GM19395 (cell line): ENCODE results near the gene CPLX1.

Source experiments
- ATAC-seq: cut with Tn5 transposase; IDR thresholded peaks from one replicate; pipeline ENCODE4 v1.9.1; 2021; ENCODE audit warnings: mild to moderate bottlenecking, moderate library complexity; ENCODE audit not compliant: unreplicated experiment

The CPLX1 gene

GRCh38 chr4:825971-826330 is at the start of gene CPLX1:
CPLX1 (minus strand) TSS chr4:826129; CDS start chr4:824522, 1,607 bp downstream.
- no peak for ATAC-seq

GRCh38 chr4:874971-875817 is 49.3 kb upstream of the CPLX1 start:
- ATAC-seq: no peak

GRCh38 chr4:874056-874455 is 48.1 kb upstream of the CPLX1 start:
- ATAC-seq: no peak

DNA sequence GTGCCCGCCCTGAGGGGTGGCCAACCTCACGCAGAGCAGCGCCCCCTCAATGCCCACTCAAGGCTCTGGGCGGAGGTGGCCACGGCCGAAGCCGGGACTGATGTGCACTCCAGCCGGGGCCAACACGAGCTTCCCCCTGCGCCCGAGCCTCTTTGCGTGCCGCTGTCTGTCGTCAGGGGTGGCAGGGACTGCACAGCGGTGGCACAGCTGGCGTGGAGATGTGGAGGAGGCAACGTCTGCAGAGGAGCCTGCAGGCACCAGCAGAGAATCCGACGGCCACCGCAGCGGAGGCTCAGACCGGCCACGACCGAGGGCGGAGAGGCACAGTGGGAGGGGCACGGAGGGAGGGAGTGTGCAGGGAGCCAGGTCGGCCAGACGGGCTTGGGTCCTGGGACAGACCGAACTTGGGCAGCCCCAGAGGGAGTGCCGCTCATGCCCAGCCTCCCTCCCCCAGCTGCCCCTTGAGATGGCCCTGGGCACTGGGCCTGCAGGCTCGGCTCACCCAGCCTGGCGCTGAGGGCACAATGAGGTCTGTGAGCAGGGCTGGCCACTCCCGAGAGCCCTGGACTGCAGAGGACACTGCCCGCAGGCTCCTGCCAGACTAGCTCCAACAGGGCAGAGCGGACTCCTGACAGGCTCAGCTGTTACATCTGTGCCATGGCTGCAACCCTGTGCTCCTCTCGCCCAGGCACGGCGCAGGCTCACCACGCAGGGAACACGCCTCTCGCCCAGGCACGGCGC is 46.5 kb upstream of the CPLX1 start:
- no peak for ATAC-seq

DNA sequence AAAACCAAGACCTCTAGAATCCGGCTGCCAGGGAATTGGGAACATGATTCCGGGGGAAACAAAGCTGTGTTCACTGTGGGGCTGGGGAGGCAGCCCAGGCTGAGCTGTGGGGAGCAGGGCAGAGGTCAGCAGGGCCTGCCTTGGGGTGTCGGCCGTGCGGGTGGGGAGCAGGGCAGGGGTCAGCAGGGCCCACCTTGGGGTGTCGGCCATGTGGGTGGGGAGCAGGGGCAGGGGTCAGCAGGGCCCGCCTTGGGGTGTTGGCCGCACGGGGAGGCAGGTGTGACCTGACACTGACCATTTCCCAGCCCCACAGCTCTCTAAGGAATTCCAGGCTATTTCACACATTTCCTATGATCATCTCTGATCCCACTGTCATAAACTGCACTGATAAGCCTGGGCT is 45.6 kb upstream of the CPLX1 start:
- ATAC-seq: no peak

GRCh38 chr4:870951-871350 is 45.0 kb upstream of the CPLX1 start:
- no peak for ATAC-seq

DNA sequence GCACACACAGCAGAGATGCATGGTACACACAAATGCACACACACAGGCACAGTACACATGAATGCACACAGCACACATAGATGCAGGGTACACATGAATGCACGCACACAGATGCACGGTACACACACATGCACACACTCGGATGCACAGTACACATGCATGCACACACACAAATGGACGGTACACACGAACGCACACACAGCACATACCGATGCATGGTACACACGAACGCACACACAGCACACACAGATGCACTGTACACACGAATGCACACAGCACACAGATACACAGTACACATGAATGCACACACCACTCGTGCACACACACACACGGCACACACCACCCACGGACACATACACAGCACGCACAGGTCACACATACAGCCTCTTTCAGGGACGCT is 43.8 kb upstream of the CPLX1 start:
- ATAC-seq: no peak

DNA sequence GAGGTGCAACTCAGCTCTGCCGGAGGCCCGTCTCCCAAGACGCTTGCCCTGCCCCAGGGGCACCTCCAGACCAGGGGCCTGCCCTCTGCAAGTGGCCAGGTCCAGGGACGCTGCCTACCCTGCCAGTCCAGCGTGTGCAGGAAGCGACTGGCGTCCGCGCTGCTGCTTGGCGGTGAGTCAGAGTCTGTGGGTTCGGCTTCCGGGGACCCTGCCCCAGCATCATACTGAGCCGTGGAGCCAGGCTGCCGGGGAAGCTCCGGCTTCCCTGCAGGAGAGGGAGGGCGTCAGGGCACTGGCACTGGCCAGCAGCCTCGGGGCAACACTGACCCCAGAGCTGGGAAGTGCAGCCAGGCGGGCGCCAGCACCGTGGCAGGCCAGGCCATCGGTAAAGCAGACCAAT is 42.5 kb upstream of the CPLX1 start:
- no peak for ATAC-seq

DNA sequence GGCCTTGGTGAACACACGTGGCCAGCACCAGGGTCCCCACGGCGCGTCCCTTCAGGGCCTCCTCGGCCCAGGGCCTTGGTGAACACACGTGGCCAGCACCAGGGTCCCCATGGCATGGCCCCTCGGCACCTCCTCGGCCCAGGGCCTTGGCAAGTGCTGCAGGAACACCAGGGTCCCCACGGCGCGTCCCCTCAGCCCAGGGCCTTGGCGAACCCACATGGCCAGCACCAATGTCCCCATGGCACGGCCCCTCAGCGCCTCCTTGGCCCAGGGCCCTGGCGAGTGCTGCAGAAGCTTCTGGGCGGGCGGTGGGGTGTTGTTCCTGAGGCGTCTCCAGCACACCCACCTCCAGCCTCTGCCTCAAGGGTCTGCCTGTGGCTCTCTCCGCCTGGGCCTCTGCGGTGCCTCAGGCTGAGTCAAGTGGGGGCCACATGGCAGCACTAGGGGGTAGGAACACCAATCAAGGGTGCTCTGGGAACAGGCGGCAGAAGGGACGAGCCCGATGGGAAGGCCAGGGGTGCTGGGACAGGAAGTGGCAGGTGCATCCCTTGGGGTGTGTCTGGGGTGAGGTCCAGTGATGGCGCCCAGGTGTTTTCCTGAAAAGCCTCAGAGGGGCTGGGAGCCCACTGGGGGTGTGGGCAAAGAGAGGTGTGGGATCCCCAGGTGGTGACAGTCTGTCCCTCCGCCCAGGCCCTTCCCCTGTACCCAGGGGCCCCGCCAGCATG is 41.8 kb upstream of the CPLX1 start:
- no peak for ATAC-seq

GRCh38 chr4:866761-867390 is 40.9 kb upstream of the CPLX1 start:
- ATAC-seq: no peak

DNA sequence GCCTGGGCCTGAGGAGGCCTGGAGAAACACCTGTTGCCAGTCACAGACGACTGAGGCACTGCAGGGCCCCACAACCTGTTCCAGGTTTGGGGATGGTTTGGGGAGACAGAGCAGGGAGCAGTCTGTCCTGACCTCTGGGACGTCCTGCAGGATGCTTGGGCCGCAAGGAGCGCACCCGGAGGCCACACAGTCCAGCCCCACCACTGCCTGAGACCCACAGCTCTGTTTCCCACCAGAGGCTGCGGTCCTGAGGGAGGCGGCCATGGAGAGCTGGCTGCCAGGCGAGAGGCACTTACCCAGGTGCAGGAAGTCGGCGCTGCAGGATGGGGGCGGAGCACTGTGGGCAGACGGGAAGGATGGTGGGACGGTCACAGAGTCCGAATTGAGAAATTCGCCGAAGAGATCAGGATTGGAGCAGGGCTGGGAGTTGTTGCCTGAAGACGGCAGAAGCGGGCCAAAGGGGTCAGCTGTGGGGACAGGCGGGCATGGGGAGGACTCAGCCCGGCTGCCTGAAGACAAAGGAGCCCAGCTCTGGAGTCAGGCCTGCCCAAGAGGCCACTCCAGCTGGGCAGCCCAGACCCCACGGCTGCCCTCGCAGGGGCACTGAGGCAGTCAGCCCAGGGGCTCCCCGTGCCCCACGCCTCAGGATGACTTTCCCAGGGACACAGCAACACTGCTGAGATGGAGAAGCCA is 40.3 kb upstream of the CPLX1 start:
- no peak for ATAC-seq

GRCh38 chr4:865572-865971 is 39.6 kb upstream of the CPLX1 start:
- ATAC-seq: no peak

GRCh38 chr4:865121-865465 is 39.2 kb upstream of the CPLX1 start:
- no peak for ATAC-seq

DNA sequence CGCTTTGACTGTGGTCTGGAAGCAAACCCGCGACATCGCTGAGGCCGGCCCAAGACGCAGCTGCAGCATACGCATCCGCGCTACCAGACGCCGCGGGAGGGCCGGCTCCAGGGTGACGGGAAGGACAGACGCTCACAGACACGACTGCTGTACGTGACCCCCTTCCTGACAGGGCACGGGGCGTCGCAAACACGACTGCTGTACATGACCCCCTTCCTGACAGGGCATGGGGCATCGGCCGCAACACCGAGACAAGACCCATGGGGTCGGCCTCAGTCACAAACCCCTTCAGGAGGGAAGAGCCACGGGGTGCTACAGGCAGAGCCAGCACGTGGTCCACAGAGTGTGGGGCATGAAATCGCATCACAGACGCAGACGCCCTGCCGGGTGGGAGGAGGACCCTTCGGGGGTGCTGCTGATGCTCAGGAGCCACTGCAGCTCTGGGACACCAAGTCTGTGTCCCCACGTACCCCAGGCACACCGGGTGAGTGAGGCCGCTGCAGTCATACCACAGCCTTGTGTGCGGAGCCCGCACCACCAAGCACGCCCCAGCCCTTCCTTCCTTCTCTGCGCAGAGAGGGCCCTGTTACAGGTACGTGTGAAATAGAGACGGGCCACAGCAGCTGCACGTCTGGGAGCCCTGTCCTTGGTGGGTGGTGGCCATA is 38.7 kb upstream of the CPLX1 start:
- ATAC-seq: no peak

DNA sequence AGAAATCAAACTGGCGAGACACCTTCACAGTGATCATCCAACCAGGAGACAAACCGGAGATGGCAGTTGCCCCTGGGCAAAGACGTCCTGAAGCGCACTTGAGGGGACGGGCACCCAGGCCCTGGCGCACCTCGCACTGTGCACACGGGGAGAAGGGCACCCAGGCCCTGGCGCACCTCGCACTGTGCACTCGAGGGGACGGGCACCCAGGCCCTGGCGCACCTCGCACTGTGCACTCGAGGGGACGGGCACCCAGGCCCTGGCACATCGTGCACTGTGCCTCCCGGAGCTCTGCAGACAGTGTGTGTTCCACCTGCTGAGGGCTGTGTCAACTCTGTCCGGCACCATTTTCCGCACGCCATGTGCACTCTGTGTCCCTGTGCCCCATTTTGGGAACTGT is 34.6 kb upstream of the CPLX1 start:
- no peak for ATAC-seq

DNA sequence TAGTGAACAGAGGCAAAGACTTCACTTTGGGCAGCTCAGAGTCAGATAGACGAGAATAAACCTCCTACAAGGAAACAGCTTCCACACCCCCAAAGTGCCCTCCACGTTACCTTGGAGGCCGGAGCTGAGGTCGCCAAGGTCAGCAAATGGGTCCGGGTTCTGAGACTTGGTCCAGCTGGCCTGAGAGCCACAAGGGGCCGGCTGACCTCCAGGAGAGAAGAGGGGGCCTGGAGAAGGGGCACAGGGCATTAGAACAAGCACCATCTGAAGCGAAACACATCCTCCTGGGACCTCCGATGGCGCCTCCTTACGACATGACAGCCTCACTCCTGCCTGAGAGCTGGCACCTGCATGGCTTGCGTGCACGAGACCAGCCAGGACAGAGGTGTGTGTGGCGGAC is 33.6 kb upstream of the CPLX1 start:
- ATAC-seq: no peak

DNA sequence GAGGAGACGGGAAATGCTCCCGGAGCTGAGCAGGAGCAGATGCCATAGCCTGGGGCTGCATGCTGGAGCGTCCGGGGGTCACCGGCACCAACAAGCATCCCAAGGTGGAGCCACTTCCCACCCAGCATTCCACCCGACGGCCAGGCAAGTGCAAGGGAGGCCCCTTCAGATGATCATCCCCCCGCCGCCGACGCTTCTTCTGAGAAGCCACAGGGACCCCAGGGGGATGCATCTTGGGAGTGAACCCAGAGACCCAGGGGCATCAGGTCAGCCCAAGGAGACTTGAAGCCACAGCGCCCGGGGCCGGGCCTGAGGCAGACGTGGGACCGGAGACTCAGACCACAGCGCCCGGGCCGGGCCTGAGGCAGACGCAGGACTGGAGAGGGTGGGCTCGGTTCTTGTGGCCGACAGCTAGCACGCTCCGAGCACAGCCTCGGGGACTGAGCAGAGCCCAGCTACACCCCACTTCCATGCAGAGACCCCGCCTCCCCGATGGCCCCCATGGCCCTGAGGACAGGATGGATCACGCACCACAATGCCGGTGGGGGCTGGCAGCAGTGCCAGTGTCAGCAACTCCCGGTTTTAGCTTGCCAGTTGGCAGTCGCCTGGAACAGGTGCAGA is 33.0 kb upstream of the CPLX1 start:
- ATAC-seq: no peak

GRCh38 chr4:858041-858481 is 32.1 kb upstream of the CPLX1 start:
- ATAC-seq: no peak

DNA sequence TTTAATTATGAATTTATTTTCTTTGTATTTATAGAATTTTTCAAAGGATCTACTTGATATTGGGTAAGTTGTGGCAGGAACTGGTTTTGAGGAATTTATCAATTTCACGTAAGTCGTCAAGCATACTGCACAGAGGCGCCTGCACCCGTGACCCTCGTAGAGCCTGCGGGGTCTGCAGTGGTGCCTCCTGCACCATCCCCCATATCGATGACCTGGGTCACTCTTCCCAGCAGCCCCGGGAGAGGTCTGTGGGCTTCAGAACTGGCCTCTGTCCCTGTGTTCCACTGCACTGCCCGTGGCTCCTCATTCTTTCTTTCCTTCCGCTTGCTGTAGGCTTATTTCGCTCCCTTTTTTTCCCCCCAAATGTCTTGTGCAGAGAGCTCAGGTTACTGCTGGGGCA is 31.5 kb upstream of the CPLX1 start:
- no peak for ATAC-seq
